Pancreas (tissue), 10 donors: ENCODE measurements around the gene EPHA3. TPM values are rescaled to one million over a fixed set of nuclear protein-coding genes. Genes with fewer than 3 reads are reported as not detected.

Experiments
- ATAC-seq, 4 donors: fragments of 200-7000 bp; cut with Tn5 transposase; one replicate each; pipeline versions ENCODE4 v1.8.0 to v1.9.1; 2020; ENCODE audit warnings: mild to moderate bottlenecking in 4 of 4, moderate library complexity in 4 of 4
- DNase-seq, 6 donors: peaks; one replicate each; pipeline ENCODE4 v3.0.0-alpha.2; 2020
- FAIRE-seq: peaks from 2 replicates; lab custom pipeline; 2012; peaks lifted over from hg19 to GRCh38; lab: Jason Lieb, UNC
- H3K27ac ChIP-seq, 4 donors: fragments of 200-600 bp; sonication (generic); 1 replicate in 3 of 4; 2 replicates in 1 of 4; pipeline versions ENCODE4 v1.5.0 to v1.8.0; 2020
- H3K27me3 ChIP-seq, 4 donors: fragments of 200-600 bp; one replicate each; pipeline ENCODE4 v1.8.0; 2021
- H3K36me3 ChIP-seq, 3 donors: fragments of 200-600 bp; sonication (generic) in 1 of 3; one replicate each; pipeline versions ENCODE4 v1.5.0 to v1.8.0; 2020 to 2021
- H3K4me1 ChIP-seq, 3 donors: fragments of 200-600 bp; one replicate each; pipeline ENCODE4 v1.8.0; 2021
- H3K4me3 ChIP-seq, 4 donors: fragments of 200-600 bp; sonication (generic) in 2 of 4; one replicate each; pipeline versions ENCODE4 v1.5.0 to v1.8.0; 2020 to 2021
- H3K9me3 ChIP-seq, 4 donors: fragments of 200-600 bp; one replicate each; pipeline ENCODE4 v1.8.0; 2021
- CTCF ChIP-seq, 4 donors: fragments of 200-600 bp; sonication (generic) in 3 of 4; IDR thresholded peaks; one replicate each; pipeline versions ENCODE4 v1.5.0 to v1.8.0; 2021; ENCODE audit warnings: antibody characterized with exemption in 4 of 4
- WGBS, 2 donors: extraction: QIAGEN DNeasy Blood & Tissue Kit; methylation state at CpG; one replicate each; pipeline ENCODE4 v1.1.7; 2013; 5-methylcytosine and 5-hydroxymethylcytosine counted together
- intact Hi-C, 3 donors: fragments of 100-400 bp; cut with DNase I; formaldehyde crosslinking; loops; one replicate each; pipeline versions ENCODE4 v1.11.1 to v1.14.2; 2022
- polyA plus RNA-seq, 2 donors: library from polyadenylated mRNA; stranded (reverse); fragments of 200-250 nt; gene quantifications; one replicate each; pipeline ENCODE4 v1.2.3, GENCODE V29; 2013
- total RNA-seq, 6 donors: library from RNA; stranded (reverse); fragmentation: NEBNext Ultra II Directional in 4 of 6; extraction: Animal tissue kit (Norgen Biotek cat#: 25700) in 4 of 6; gene quantifications; one replicate each; pipeline versions ENCODE4 v1.2.1 to v1.2.4, GENCODE V29; 2021 to 2023
- donor health status: healthy with polysubstance abuse.
- donor health status: DM: no; HTN: no; CAD: no; lungs with moderate emphysema.
- donor health status: DM: no; HTN: no; CAD: no.
- donor health status: control.
- donor health status: control.
- donor health status: Bipolar disorder and iron deficiency.
- donor health status: DM: yes; HTN: yes; CAD: no.
- donor health status: DM: no; HTN: no; CAD: no.
- donor health status: DM: no; HTN: no; CAD: no.
- donor health status: DM: yes; HTN: yes; CAD: no.

EPHA3 gene
- total and polyA plus RNA-seq, 8 donors, result 0.27 to 7.7 (median 0.80) TPM

GRCh38 chr3:89067736-89068135 is 39.7 kb upstream of the EPHA3 start:
- WGBS, 2 donors, result 44 to 52% methylated on average over 2 of the region's 2 CpGs
- Histone ChIP-seq H3K36me3 (no peaks in the 10 kb centered on the region), H3K27me3 (no peaks in the 10 kb centered on the region), H3K4me3 (no peak overlapping the region), H3K9me3 (no peaks in the 10 kb centered on the region), H3K27ac (no peak overlapping the region), H3K4me1 (no peaks in the 10 kb centered on the region)
- DNase-seq, result no peak
- no peak for FAIRE-seq
- no peak for ATAC-seq
- TF ChIP-seq CTCF (IDR thresholded peaks at IDR 0.05), result no peak
- intact Hi-C loops, result no loop called here

GRCh38 chr3:89072642-89073041 is 34.8 kb upstream of the EPHA3 start:
- no peak for FAIRE-seq
- Histone ChIP-seq H3K27me3 (no peaks in the 10 kb centered on the region), H3K36me3 (no peaks in the 10 kb centered on the region), H3K4me3 (no peak overlapping the region), H3K4me1 (no peaks in the 10 kb centered on the region), H3K9me3 (no peaks in the 10 kb centered on the region), H3K27ac (no peak overlapping the region)
- intact Hi-C loops, result no loop called here
- DNase-seq, result no peak
- WGBS, 2 donors, result 51 to 57% methylated on average over 2 of the region's 2 CpGs
- TF ChIP-seq CTCF (IDR thresholded peaks at IDR 0.05), result no peak
- ATAC-seq, result no peak

GRCh38 chr3:89079944-89080343 is 27.5 kb upstream of the EPHA3 start:
- Histone ChIP-seq H3K4me1 (no peaks in the 10 kb centered on the region), H3K27me3 (no peaks in the 10 kb centered on the region), H3K9me3 (no peaks in the 10 kb centered on the region), H3K4me3 (no peak overlapping the region), H3K36me3 (no peaks in the 10 kb centered on the region), H3K27ac (no peak overlapping the region)
- WGBS, 2 donors, result 29 to 41% methylated on average over 1 of the region's 1 CpG
- intact Hi-C loops, result no loop called here
- no peak for ATAC-seq
- no peak for TF ChIP-seq CTCF (IDR thresholded peaks at IDR 0.05)
- no peak for FAIRE-seq
- DNase-seq, result no peak

- no peak for FAIRE-seq
- WGBS, 2 donors, result 59% methylated on average over 1 of the region's 1 CpG
- no peaks in the 10 kb centered on the region for H3K4me1 ChIP-seq
- intact Hi-C loops, result no loop called here
- TF ChIP-seq CTCF (IDR thresholded peaks at IDR 0.05), result no peak
- DNase-seq, result no peak
- no peaks in the 10 kb centered on the region for H3K9me3 ChIP-seq
- H3K27me3 ChIP-seq, result no peaks in the 10 kb centered on the region
- no peak overlapping the region for H3K4me3 ChIP-seq
- no peak overlapping the region for H3K27ac ChIP-seq
- no peak for ATAC-seq
- H3K36me3 ChIP-seq, result no peaks in the 10 kb centered on the region
These were observed 19.6 kb upstream of the EPHA3 start for GRCh38 chr3:89087851-89088250.

GRCh38 chr3:89098173-89098572 is 9.2 kb upstream of the EPHA3 start:
- no peak for DNase-seq
- intact Hi-C loops, result no loop called here
- Histone ChIP-seq H3K4me3 (no peak overlapping the region), H3K4me1 (no peaks in the 10 kb centered on the region), H3K9me3 (no peaks in the 10 kb centered on the region), H3K36me3 (no peaks in the 10 kb centered on the region), H3K27ac (no peak overlapping the region), H3K27me3 (no peaks in the 10 kb centered on the region)
- ATAC-seq, result no peak
- WGBS, 2 donors, result 76 to 85% methylated on average over 3 of the region's 3 CpGs
- FAIRE-seq, result no peak
- no peak for TF ChIP-seq CTCF (IDR thresholded peaks at IDR 0.05)
